Right lobe of liver (tissue), 4 donors: Measurements from ENCODE around the gene NLRP12.

Experiments
- POLR2A ChIP-seq: fragments of 450-650 bp; IDR thresholded peaks from one replicate; pipeline ENCODE4 v1.6.1; 2017; ENCODE audit warnings: antibody characterized with exemption, mild to moderate bottlenecking
- TF ChIP-seq, protein P1 (sequence below), 4 donors: fragments of 200-600 bp in 3 of 4; fragments of 450-650 bp in 1 of 4; IDR thresholded peaks; one replicate each; pipeline versions ENCODE4 v1.5.1 to v1.8.0; 2016 to 2022; ENCODE audit warnings: antibody characterized with exemption in 4 of 4, mild to moderate bottlenecking in 2 of 4
- donor health status: DM: no; HTN: no; CAD: no.
- donor health status: DM: no; HTN: no; CAD: no.
- donor health status: DM: no; HTN: yes; CAD: no.

GRCh38 chr19:53808710-53809125 lies 15.4 kb downstream of the NLRP12 start:
- TF ChIP-seq, protein P1, sequence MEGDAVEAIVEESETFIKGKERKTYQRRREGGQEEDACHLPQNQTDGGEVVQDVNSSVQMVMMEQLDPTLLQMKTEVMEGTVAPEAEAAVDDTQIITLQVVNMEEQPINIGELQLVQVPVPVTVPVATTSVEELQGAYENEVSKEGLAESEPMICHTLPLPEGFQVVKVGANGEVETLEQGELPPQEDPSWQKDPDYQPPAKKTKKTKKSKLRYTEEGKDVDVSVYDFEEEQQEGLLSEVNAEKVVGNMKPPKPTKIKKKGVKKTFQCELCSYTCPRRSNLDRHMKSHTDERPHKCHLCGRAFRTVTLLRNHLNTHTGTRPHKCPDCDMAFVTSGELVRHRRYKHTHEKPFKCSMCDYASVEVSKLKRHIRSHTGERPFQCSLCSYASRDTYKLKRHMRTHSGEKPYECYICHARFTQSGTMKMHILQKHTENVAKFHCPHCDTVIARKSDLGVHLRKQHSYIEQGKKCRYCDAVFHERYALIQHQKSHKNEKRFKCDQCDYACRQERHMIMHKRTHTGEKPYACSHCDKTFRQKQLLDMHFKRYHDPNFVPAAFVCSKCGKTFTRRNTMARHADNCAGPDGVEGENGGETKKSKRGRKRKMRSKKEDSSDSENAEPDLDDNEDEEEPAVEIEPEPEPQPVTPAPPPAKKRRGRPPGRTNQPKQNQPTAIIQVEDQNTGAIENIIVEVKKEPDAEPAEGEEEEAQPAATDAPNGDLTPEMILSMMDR (IDR thresholded peaks at IDR 0.05) = peak; percentile 30 to 48 (median 33)
- no peak for TF ChIP-seq POLR2A
